ENCODE measurements around the gene STXBP5L. TPM values are rescaled to one million over a fixed set of nuclear protein-coding genes. Genes with fewer than 3 reads are reported as not detected.
A peak's percentile ranks its signal among the peaks of the same experiment; 100 is the strongest.
"Not testable (repeated sequence)": the region's sequence is repeated elsewhere in the genome, so short reads cannot be mapped to it uniquely, and the experiment has no call there.

Gene STXBP5L
- total RNA-seq, 1 donor from 2014 or later, result 3.0 TPM

GRCh38 chr3:121075191-121075590 is 167.2 kb downstream of the STXBP5L start:
- Mint-ChIP-seq H3K27ac (ENCODE audit: unreplicated experiment) (no peak overlapping the region), H3K27me3 (ENCODE audit: low read depth) (no peaks in the 10 kb centered on the region), H3K36me3 (ENCODE audit: low read depth) (peaks cover 4% of the 10 kb centered on the region), H3K4me3 (no peak overlapping the region), H3K4me1 (no peaks in the 10 kb centered on the region), H3K9me3 (peaks cover 11% of the 10 kb centered on the region)
- DNase-seq (ENCODE audit: low read depth, low spot score), result no peak
- TF ChIP-seq, protein P1, sequence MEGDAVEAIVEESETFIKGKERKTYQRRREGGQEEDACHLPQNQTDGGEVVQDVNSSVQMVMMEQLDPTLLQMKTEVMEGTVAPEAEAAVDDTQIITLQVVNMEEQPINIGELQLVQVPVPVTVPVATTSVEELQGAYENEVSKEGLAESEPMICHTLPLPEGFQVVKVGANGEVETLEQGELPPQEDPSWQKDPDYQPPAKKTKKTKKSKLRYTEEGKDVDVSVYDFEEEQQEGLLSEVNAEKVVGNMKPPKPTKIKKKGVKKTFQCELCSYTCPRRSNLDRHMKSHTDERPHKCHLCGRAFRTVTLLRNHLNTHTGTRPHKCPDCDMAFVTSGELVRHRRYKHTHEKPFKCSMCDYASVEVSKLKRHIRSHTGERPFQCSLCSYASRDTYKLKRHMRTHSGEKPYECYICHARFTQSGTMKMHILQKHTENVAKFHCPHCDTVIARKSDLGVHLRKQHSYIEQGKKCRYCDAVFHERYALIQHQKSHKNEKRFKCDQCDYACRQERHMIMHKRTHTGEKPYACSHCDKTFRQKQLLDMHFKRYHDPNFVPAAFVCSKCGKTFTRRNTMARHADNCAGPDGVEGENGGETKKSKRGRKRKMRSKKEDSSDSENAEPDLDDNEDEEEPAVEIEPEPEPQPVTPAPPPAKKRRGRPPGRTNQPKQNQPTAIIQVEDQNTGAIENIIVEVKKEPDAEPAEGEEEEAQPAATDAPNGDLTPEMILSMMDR (conservative IDR thresholded peaks at IDR 0.05), result no peak

GRCh38 chr3:121078378-121079101 is 170.5 kb downstream of the STXBP5L start:
- H3K4me3 Mint-ChIP-seq; H3K4me1 Mint-ChIP-seq; H3K27ac Mint-ChIP-seq (ENCODE audit: unreplicated experiment); H3K27me3 Mint-ChIP-seq (ENCODE audit: low read depth); DNase-seq (ENCODE audit: low read depth, low spot score); H3K36me3 Mint-ChIP-seq (ENCODE audit: low read depth): not testable (repeated sequence)
- H3K9me3 Mint-ChIP-seq, result peaks cover 17% of the 10 kb centered on the region

DNA sequence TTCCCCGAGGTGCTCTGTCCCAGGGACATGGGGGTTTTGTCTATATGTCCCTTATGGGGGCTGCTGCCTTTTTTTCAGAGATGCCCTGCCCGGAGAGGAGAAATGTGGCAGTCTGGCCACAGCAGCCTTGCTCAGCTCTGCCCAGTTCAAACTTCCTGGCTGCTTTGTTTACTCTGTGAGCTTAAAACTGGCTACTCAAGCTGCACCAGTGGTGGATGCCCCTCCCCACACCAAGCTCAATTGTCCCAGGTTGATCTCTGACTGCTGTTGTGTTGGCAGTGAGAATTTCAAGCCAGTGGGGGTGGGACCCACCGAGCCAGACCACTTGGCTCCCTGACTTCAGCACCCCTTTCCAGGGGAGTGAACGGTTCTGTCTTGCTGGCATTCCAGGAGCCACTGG is 188.9 kb downstream of the STXBP5L start:
- H3K36me3 Mint-ChIP-seq (ENCODE audit: low read depth), result peaks cover 5% of the 10 kb centered on the region
- H3K4me3 Mint-ChIP-seq, result no peak overlapping the region
- H3K4me1 Mint-ChIP-seq, result no peaks in the 10 kb centered on the region
- no peaks in the 10 kb centered on the region for H3K27me3 Mint-ChIP-seq (ENCODE audit: low read depth)
- TF ChIP-seq, protein P1 (conservative IDR thresholded peaks at IDR 0.05), result no peak
- H3K27ac Mint-ChIP-seq (ENCODE audit: unreplicated experiment), result peak overlapping the region; percentile 43
- H3K9me3 Mint-ChIP-seq, result peaks cover 6% of the 10 kb centered on the region
- DNase-seq (ENCODE audit: low read depth, low spot score), result no peak

- DNase-seq (ENCODE audit: low read depth, low spot score); H3K4me3 Mint-ChIP-seq; H3K4me1 Mint-ChIP-seq; H3K36me3 Mint-ChIP-seq (ENCODE audit: low read depth); H3K27ac Mint-ChIP-seq (ENCODE audit: unreplicated experiment); H3K27me3 Mint-ChIP-seq (ENCODE audit: low read depth): not testable (repeated sequence)
- peaks cover 13% of the 10 kb centered on the region for H3K9me3 Mint-ChIP-seq
Measured at GRCh38 chr3:121111086-121111485, 203.1 kb downstream of the STXBP5L start.

DNA sequence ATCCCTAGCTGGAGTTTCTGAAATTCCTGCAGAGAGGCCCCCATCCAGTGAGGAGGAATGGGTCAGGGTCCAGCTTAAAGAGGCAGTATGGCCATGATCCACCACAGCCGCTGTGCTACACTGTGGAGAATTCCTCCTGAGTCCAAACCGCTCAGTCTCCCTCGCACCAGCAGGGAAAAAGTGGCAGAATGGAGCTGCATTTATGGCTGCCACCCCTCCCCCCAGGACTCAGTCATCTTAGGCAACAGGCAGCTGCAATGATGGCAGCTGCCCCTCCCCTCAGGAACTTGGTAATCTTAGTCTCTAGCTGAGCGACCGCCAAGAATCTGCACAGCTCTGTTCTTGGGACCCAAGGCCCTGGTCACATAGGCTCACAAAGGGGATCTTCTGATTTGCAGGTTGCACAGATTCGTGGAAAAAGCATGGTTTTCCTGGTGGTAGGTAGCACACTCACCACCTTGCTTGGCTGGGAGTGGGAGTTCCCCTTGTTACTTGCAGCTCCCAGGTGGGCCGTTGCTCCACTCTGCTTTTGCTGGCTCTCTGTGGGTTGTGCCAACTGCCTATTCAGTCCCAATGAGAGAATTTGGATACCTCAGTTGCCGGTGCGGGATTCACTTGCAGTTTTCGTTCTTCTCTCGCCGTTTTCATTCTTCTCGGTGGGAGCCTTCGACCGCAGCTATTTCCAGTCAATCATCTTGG is 204.1 kb downstream of the STXBP5L start:
- peaks cover 4% of the 10 kb centered on the region for H3K36me3 Mint-ChIP-seq (ENCODE audit: low read depth)
- H3K4me1 Mint-ChIP-seq, result no peaks in the 10 kb centered on the region
- no peak overlapping the region for H3K4me3 Mint-ChIP-seq
- TF ChIP-seq, protein P1 (conservative IDR thresholded peaks at IDR 0.05), result no peak
- no peak overlapping the region for H3K27ac Mint-ChIP-seq (ENCODE audit: unreplicated experiment)
- H3K27me3 Mint-ChIP-seq (ENCODE audit: low read depth), result no peaks in the 10 kb centered on the region
- no peak for DNase-seq (ENCODE audit: low read depth, low spot score)
- peaks cover 6% of the 10 kb centered on the region for H3K9me3 Mint-ChIP-seq

- Mint-ChIP-seq H3K9me3 (no peaks in the 10 kb centered on the region), H3K27me3 (ENCODE audit: low read depth) (no peaks in the 10 kb centered on the region), H3K4me3 (no peak overlapping the region), H3K4me1 (no peaks in the 10 kb centered on the region), H3K36me3 (ENCODE audit: low read depth) (no peaks in the 10 kb centered on the region), H3K27ac (ENCODE audit: unreplicated experiment) (no peak overlapping the region)
- TF ChIP-seq, protein P1 (conservative IDR thresholded peaks at IDR 0.05), result no peak
- DNase-seq (ENCODE audit: low read depth, low spot score), result no peak
Measured at GRCh38 chr3:121126033-121126706, 218.2 kb downstream of the STXBP5L start.
